CD14-positive monocyte (primary cell): ENCODE results near the gene MRPL24. TPM values are rescaled to one million over a fixed set of nuclear protein-coding genes. Genes with fewer than 3 reads are reported as not detected.
A peak's percentile ranks its signal among the peaks of the same experiment; 100 is the strongest.

ENCODE experiments used
- DNase-seq, 3 donors: peaks; one replicate each; pipeline ENCODE4 v3.0.0-alpha.2; 2011 to 2022
- H2AFZ ChIP-seq: 2 replicates; pipeline ENCODE4 v1.6.0; 2012; ENCODE audit warnings: mild to moderate bottlenecking, low read depth, low read length, inconsistent platforms; ENCODE audit not compliant: insufficient read depth, poor library complexity, severe bottlenecking
- H3K27ac ChIP-seq, 2 donors: 1 replicate in 1 of 2; 2 replicates in 1 of 2; pipeline ENCODE4 v1.5.1; 2012 to 2013; ENCODE audit warnings: low read length in 2 of 2, control low read depth in 1 of 2, inconsistent platforms in 1 of 2, low read depth in 1 of 2, mild to moderate bottlenecking in 1 of 2
- H3K27me3 ChIP-seq, 2 donors: one replicate each; pipeline versions ENCODE4 v1.6.0 to v1.6.1; 2011 to 2013; ENCODE audit warnings: low read length in 2 of 2; ENCODE audit not compliant: control insufficient read depth in 2 of 2, insufficient read depth in 2 of 2
- H3K36me3 ChIP-seq, 2 donors: replicated peaks in 1 of 2; 1 replicate in 1 of 2; 2 replicates in 1 of 2; pipeline versions ENCODE4 v1.5.1 to v1.6.1; 2012 to 2013; ENCODE audit warnings: low read length in 2 of 2, control low read depth in 1 of 2, inconsistent platforms in 1 of 2, mild to moderate bottlenecking in 1 of 2; ENCODE audit not compliant: insufficient read depth in 2 of 2, control insufficient read depth in 1 of 2
- H3K4me1 ChIP-seq, 2 donors: 1 replicate in 1 of 2; 2 replicates in 1 of 2; pipeline versions ENCODE4 v1.5.1 to v1.6.1; 2012 to 2013; ENCODE audit warnings: low read length in 2 of 2, control low read depth in 1 of 2, inconsistent platforms in 1 of 2, mild to moderate bottlenecking in 1 of 2, moderate library complexity in 1 of 2; ENCODE audit not compliant: insufficient read depth in 2 of 2, control insufficient read depth in 1 of 2
- H3K4me2 ChIP-seq: replicated peaks from 2 replicates; pipeline ENCODE3; 2012; ENCODE audit warnings: low read length, moderate library complexity, mild to moderate bottlenecking; ENCODE audit not compliant: poor library complexity, severe bottlenecking; ENCODE audit errors: extremely low read depth
- H3K4me3 ChIP-seq, 3 experiments: fragments of 200-600 bp in 1 of 3; sonication (generic) in 1 of 3; replicated peaks in 1 of 3; 1 replicate in 2 of 3; 2 replicates in 1 of 3; pipeline ENCODE4 v1.5.1; 2011 to 2013; ENCODE audit warnings: low read length in 3 of 3, mild to moderate bottlenecking in 3 of 3, control low read depth in 2 of 3, low read depth in 2 of 3, inconsistent platforms in 1 of 3, moderate library complexity in 1 of 3
- H3K79me2 ChIP-seq: 2 replicates; pipeline ENCODE4 v1.6.0; 2012; ENCODE audit warnings: mild to moderate bottlenecking, control low read depth, inconsistent platforms, low read length, moderate library complexity; ENCODE audit not compliant: insufficient read depth
- H3K9ac ChIP-seq: 2 replicates; pipeline ENCODE4 v1.6.0; 2017; ENCODE audit warnings: low read length, mild to moderate bottlenecking; ENCODE audit not compliant: insufficient read depth, poor library complexity, severe bottlenecking
- H3K9me3 ChIP-seq, 2 donors: replicated peaks in 1 of 2; 1 replicate in 1 of 2; 2 replicates in 1 of 2; pipeline versions ENCODE4 v1.5.1 to v1.6.1; 2012 to 2013; ENCODE audit warnings: low read length in 2 of 2, control low read depth in 1 of 2; ENCODE audit not compliant: control insufficient read depth in 1 of 2, insufficient read depth in 1 of 2
- H4K20me1 ChIP-seq: 2 replicates; pipeline ENCODE4 v1.6.0; 2012; ENCODE audit warnings: mild to moderate bottlenecking, low read length, control low read depth, moderate library complexity; ENCODE audit not compliant: insufficient read depth
- H3K27ac Mint-ChIP-seq, 7 donors: one replicate each; pipeline ENCODE4 v1.8.0; 2020; ENCODE audit warnings: mild to moderate bottlenecking in 7 of 7, mixed read lengths in 7 of 7, moderate library complexity in 6 of 7, inconsistent platforms in 2 of 7
- H3K27me3 Mint-ChIP-seq, 3 donors: one replicate each; pipeline ENCODE4 v1.8.0; 2021 to 2022; ENCODE audit warnings: low read depth in 3 of 3, mild to moderate bottlenecking in 3 of 3, mixed read lengths in 3 of 3, moderate library complexity in 3 of 3, inconsistent platforms in 1 of 3
- H3K36me3 Mint-ChIP-seq, 2 donors: one replicate each; pipeline ENCODE4 v1.8.0; 2020; ENCODE audit warnings: mixed read lengths in 2 of 2, inconsistent platforms in 1 of 2, mild to moderate bottlenecking in 1 of 2
- H3K4me1 Mint-ChIP-seq: one replicate; pipeline ENCODE4 v1.8.0; 2020; ENCODE audit warnings: mild to moderate bottlenecking, mixed read lengths
- H3K4me3 Mint-ChIP-seq, 2 donors: one replicate each; pipeline ENCODE4 v1.8.0; 2020; ENCODE audit warnings: mild to moderate bottlenecking in 2 of 2, mixed read lengths in 2 of 2, moderate library complexity in 1 of 2
- H3K9me3 Mint-ChIP-seq, 7 donors: one replicate each; pipeline ENCODE4 v1.8.0; 2020 to 2022; ENCODE audit warnings: mixed read lengths in 7 of 7, mild to moderate bottlenecking in 6 of 7, moderate library complexity in 6 of 7, inconsistent platforms in 2 of 7
- CTCF ChIP-seq: fragments of 200-600 bp; IDR thresholded peaks from one replicate; pipeline ENCODE4 v1.8.0; 2022; ENCODE audit warnings: antibody characterized with exemption, mild to moderate bottlenecking
- WGBS: methylation state at CpG from one replicate; pipeline ENCODE4 v1.1.5; 2013; ENCODE audit warnings: missing lambda C conversion rate; ENCODE audit not compliant: insufficient coverage; 5-methylcytosine and 5-hydroxymethylcytosine counted together
- intact Hi-C, 2 donors: fragments of 100-400 bp; cut with micrococcal nuclease; formaldehyde crosslinking; loops; one replicate each; pipeline versions ENCODE4 v1.15.0 to v1.15.1; 2023
- polyA plus RNA-seq, 3 donors: library from polyadenylated mRNA; depleted of rRNA in 1 of 3; unstranded in 2 of 3; stranded (reverse) in 1 of 3; fragments of 300-500 nt in 2 of 3; fragments of >200 nt in 1 of 3; fragmentation: Illumina TruSeq in 2 of 3; gene quantifications; 1 replicate in 2 of 3; 2 replicates in 1 of 3; pipeline ENCODE4 v1.2.3, GENCODE V29; 2012 to 2021

MRPL24 gene
- polyA plus RNA-seq, 3 donors, result 28.7 to 47.0 (median 38.4) TPM

- peaks cover 30 to 35% of the 10 kb centered on the region in 2 donors for H3K36me3 ChIP-seq
- Mint-ChIP-seq H3K4me3 (peak overlapping the region in 1 of 2 donors; percentile 14), H3K27ac (peak overlapping the region; percentile 91 to 96 (median 95)), H3K27me3 (peaks cover 0 to 3% (median 2%) of the 10 kb centered on the region in 3 donors), H3K36me3 (peaks cover 28 to 41% of the 10 kb centered on the region in 2 donors), H3K4me1 (peaks cover 64% of the 10 kb centered on the region), H3K9me3 (peaks cover 0 to 2% (median 0%) of the 10 kb centered on the region in 7 donors)
- H3K79me2 ChIP-seq, result peaks cover 74% of the 10 kb centered on the region
- peaks cover 45% of the 10 kb centered on the region for H4K20me1 ChIP-seq
- peaks cover 59 to 71% of the 10 kb centered on the region in 2 donors for H3K4me1 ChIP-seq
- H3K27ac ChIP-seq, result peak overlapping the region; percentile 81 to 89
- no peak overlapping the region for H3K9ac ChIP-seq
- TF ChIP-seq CTCF, result no peak
- WGBS, result 6% methylated on average over 2 of the region's 3 CpGs
- no peaks in the 10 kb centered on the region for H3K9me3 ChIP-seq
- H2AFZ ChIP-seq, result no peak overlapping the region
- peak overlapping the region; percentile 91 for H3K4me2 ChIP-seq
- intact Hi-C loops, result loop anchor here in 1 of 2 donors (5.0 kb wide), 1 partner anchor 244 kb away; the partner anchor contains the start of gene MEF2D
- H3K4me3 ChIP-seq, result peak overlapping the region in 1 of 3 experiments; percentile 84
- peak in 2 of 3 donors; percentile 45 to 50 for DNase-seq
- H3K27me3 ChIP-seq, result no peaks in the 10 kb centered on the region
These were observed 5.0 kb upstream of the MRPL24 start for GRCh38 chr1:156745881-156746280.

GRCh38 chr1:156744786-156745419 lies 4.0 kb upstream of the MRPL24 start:
- Histone ChIP-seq H3K27ac (peak overlapping the region; percentile 22 to 81), H3K4me2 (no peak overlapping the region), H3K79me2 (peaks cover 74% of the 10 kb centered on the region), H3K36me3 (peaks cover 30 to 35% of the 10 kb centered on the region in 2 donors), H2AFZ (no peak overlapping the region), H3K4me1 (peaks cover 60 to 70% of the 10 kb centered on the region in 2 donors), H3K27me3 (no peaks in the 10 kb centered on the region), H4K20me1 (peaks cover 41% of the 10 kb centered on the region), H3K4me3 (no peak overlapping the region), H3K9ac (no peak overlapping the region), H3K9me3 (no peaks in the 10 kb centered on the region)
- Mint-ChIP-seq H3K36me3 (peaks cover 28 to 41% of the 10 kb centered on the region in 2 donors), H3K4me3 (no peak overlapping the region), H3K27me3 (peaks cover 0 to 3% (median 2%) of the 10 kb centered on the region in 3 donors), H3K4me1 (peaks cover 63% of the 10 kb centered on the region), H3K9me3 (peaks cover 0 to 2% (median 0%) of the 10 kb centered on the region in 7 donors), H3K27ac (peak overlapping the region; percentile 37 to 96 (median 89))
- DNase-seq, result no peak
- 47% methylated on average over 6 of the region's 14 CpGs for WGBS
- no peak for TF ChIP-seq CTCF
- intact Hi-C loops, result loop anchor here in 1 of 2 donors (5.0 kb wide), 1 partner anchor 243 kb away; the partner anchor contains the start of gene MEF2D
